GM18499 (cell line): ENCODE data around the gene BLID.

ENCODE experiments used
- ATAC-seq: cut with Tn5 transposase; IDR thresholded peaks from one replicate; pipeline ENCODE4 v1.9.1; 2021; ENCODE audit warnings: moderate number of reproducible peaks; ENCODE audit not compliant: insufficient read depth, unreplicated experiment

The BLID gene

GRCh38 chr11:122141725-122142124 lies 25.7 kb upstream of the BLID start:
- ATAC-seq: no peak

- ATAC-seq: no peak
These were observed 24.5 kb upstream of the BLID start for GRCh38 chr11:122140500-122140899.

- no peak for ATAC-seq
These were observed 23.5 kb upstream of the BLID start for GRCh38 chr11:122139595-122139866.

- no peak for ATAC-seq
These were observed 23.0 kb upstream of the BLID start for GRCh38 chr11:122138744-122139594.

- no peak for ATAC-seq
These were observed 21.2 kb upstream of the BLID start for GRCh38 chr11:122137078-122137793.

- ATAC-seq: no peak
These were observed 15.1 kb upstream of the BLID start for GRCh38 chr11:122131126-122131525.

GRCh38 chr11:122128146-122128545 lies 12.1 kb upstream of the BLID start:
- ATAC-seq: no peak

- no peak for ATAC-seq
These were observed 11.0 kb upstream of the BLID start for GRCh38 chr11:122127020-122127419.

GRCh38 chr11:122126024-122126688 lies 10.1 kb upstream of the BLID start:
- ATAC-seq: no peak

- no peak for ATAC-seq
These were observed 7.4 kb upstream of the BLID start for GRCh38 chr11:122123263-122123929.

- no peak for ATAC-seq
These were observed 6.2 kb upstream of the BLID start for GRCh38 chr11:122122179-122122578.

- no peak for ATAC-seq
These were observed 4.1 kb upstream of the BLID start for GRCh38 chr11:122120096-122120495.

GRCh38 chr11:122116591-122116990 lies 576 bp upstream of the BLID start:
- no peak for ATAC-seq

- no peak for ATAC-seq
These were observed 1.0 kb downstream of the BLID start for GRCh38 chr11:122114976-122115375.

GRCh38 chr11:122113836-122114825 lies 1.9 kb downstream of the BLID start:
- ATAC-seq: no peak

- ATAC-seq: no peak
These were observed 3.3 kb downstream of the BLID start for GRCh38 chr11:122112470-122113365.

GRCh38 chr11:122109932-122110331 lies 6.1 kb downstream of the BLID start:
- no peak for ATAC-seq

- no peak for ATAC-seq
These were observed 7.2 kb downstream of the BLID start for GRCh38 chr11:122108828-122109227.
